Activated T-cell treated with anti-CD3 and anti-CD28 coated beads, Interleukin-2, amount 50 U/mL, for 72 hours (primary cell): ENCODE results near the gene C17orf78. TPM values are rescaled to one million over a fixed set of nuclear protein-coding genes. Genes with fewer than 3 reads are reported as not detected.
A peak's percentile ranks its signal among the peaks of the same experiment; 100 is the strongest.
"Not testable (repeated sequence)": the region's sequence is repeated elsewhere in the genome, so short reads cannot be mapped to it uniquely, and the experiment has no call there.

Experiments
- ATAC-seq, 2 donors: fragments of 150-1000 bp; cut with Tn5 transposase; replicated peaks in 1 of 2; 2 replicates each; pipeline ENCODE4 v1.10.0; 2021; ENCODE audit warnings: moderate library complexity in 2 of 2, mild to moderate bottlenecking in 1 of 2
- DNase-seq, 2 donors: peaks; one replicate each; pipeline ENCODE4 v3.0.0; 2021 to 2022; ENCODE audit warnings: mixed read lengths in 1 of 2
- H3K27ac Mint-ChIP-seq: one replicate; pipeline ENCODE4 v1.8.0; 2022; ENCODE audit warnings: mild to moderate bottlenecking, moderate library complexity, mixed read lengths
- H3K27me3 Mint-ChIP-seq: one replicate; pipeline ENCODE4 v1.8.0; 2022; ENCODE audit warnings: low read depth, mixed read lengths
- H3K36me3 Mint-ChIP-seq, 2 donors: one replicate each; pipeline ENCODE4 v1.8.0; 2022; ENCODE audit warnings: mixed read lengths in 2 of 2, mild to moderate bottlenecking in 1 of 2; ENCODE audit not compliant: insufficient read depth in 2 of 2
- H3K4me1 Mint-ChIP-seq: one replicate; pipeline ENCODE4 v1.8.0; 2022; ENCODE audit warnings: low read depth, mixed read lengths
- H3K4me3 Mint-ChIP-seq, 2 donors: one replicate each; pipeline ENCODE4 v1.8.0; 2022; ENCODE audit warnings: mild to moderate bottlenecking in 2 of 2, mixed read lengths in 2 of 2, moderate library complexity in 2 of 2
- H3K9me3 Mint-ChIP-seq, 2 donors: one replicate each; pipeline ENCODE4 v1.8.0; 2022; ENCODE audit warnings: mixed read lengths in 2 of 2
- total RNA-seq, 2 donors: library from RNA; stranded (reverse); gene quantifications; one replicate each; pipeline ENCODE4 v1.2.3, GENCODE V29; 2022

C17orf78 gene
- total RNA-seq, 2 donors from 2014 or later = not detected

DNA sequence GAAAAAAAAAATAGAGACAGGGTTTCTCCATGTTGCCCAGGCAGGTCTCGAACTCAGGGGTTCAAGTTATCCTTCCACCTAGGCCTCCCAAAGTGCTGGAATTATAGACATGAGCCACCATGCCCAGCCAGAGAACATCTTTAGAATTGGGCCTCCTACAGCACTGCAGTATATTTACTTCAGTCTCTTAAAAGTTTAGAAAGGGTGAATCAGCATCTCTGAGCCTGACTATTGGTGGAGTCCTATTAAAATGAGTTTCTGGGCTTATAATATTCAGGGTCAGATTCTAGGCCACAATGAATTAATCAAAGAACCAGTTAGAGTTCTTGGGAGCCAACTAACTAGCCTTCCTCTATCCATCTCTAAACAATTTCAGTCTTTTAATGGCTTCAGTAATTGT lies 53.7 kb downstream of the C17orf78 start:
- no peaks in the 10 kb centered on the region for H3K27me3 Mint-ChIP-seq
- peaks cover 24% of the 10 kb centered on the region for H3K4me1 Mint-ChIP-seq
- no peaks in the 10 kb centered on the region for H3K9me3 Mint-ChIP-seq
- ATAC-seq (no peak), DNase-seq (no peak)
- peak overlapping the region; percentile 99 for H3K27ac Mint-ChIP-seq
- peak overlapping the region; percentile 35 to 91 for H3K4me3 Mint-ChIP-seq
- H3K36me3 Mint-ChIP-seq = peaks cover 2 to 21% of the 10 kb centered on the region in 2 donors

DNA sequence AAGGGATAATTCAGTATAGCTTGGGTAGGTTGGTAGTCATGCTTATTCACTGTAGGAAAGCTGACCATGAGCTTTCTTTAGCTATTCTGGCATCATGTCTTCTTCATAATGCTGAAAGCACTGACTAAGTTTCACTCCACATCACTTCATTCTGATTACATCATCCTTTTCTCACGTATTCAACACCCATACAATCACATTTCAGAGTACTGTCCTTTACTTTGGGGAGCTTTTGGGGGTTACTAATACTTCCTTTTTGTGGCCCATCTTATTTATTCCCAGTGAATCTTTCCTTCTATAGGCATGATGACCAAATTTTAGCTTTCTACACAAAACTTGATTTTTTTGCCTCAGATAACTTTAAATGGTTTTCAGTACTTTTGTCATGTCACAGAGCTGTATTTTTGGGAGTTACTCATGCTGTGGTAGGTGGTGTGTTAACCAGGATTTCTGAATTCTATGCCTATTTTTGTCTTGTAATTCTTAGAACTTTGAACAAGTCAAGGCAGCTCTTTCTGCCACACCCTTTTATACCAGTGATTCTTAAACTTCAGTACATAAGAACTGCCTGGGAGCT lies 54.4 kb downstream of the C17orf78 start:
- ATAC-seq (peak; percentile 92), DNase-seq (peak in 1 of 2 donors; percentile 9)
- Mint-ChIP-seq H3K27me3 (no peaks in the 10 kb centered on the region), H3K36me3 (peaks cover 2 to 16% of the 10 kb centered on the region in 2 donors), H3K9me3 (no peaks in the 10 kb centered on the region), H3K4me3 (peak overlapping the region; percentile 45 to 91), H3K27ac (peak overlapping the region; percentile 99), H3K4me1 (peaks cover 24% of the 10 kb centered on the region)

DNA sequence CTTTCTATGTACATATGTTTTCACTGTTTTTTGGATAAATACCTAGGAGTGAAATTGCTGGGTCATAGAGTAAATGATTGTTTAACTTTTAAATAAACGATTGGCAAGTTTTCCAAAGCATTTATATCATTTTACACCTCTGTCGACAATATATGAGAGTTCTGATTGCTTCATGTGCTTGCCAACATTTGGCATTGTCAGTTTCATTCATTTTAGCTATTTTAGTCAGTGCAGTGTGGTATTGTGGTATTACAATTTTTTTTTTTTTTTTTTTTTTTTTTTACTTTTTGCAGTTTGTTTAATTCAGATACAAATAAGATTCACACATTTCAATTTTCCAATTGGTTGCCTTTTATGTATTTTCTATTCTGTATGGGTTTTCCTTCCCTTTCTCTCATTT lies 56.9 kb downstream of the C17orf78 start:
- Mint-ChIP-seq H3K36me3 (peaks cover 3 to 16% of the 10 kb centered on the region in 2 donors), H3K27me3 (no peaks in the 10 kb centered on the region), H3K9me3 (no peaks in the 10 kb centered on the region), H3K27ac (no peak overlapping the region), H3K4me3 (no peak overlapping the region), H3K4me1 (peaks cover 24% of the 10 kb centered on the region)
- DNase-seq (no peak), ATAC-seq (no peak)

DNA sequence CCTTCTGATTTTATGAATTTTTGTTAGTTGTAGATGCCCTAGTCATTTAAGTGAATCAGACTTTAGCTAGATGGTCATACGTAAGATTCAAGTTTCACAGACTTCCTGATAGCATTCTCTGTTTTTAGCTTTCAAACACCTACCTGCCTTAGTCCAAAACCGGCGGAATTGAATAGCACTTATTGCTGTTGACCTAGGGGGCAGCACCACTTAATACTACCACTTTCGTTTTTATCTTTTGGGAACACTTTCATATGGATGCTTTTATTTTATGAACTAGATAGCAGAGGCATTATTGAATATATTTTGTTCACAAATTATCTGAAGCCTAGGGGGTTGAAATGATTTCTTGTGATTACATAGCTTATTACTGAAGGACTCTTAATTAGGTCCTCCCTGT lies 62.4 kb downstream of the C17orf78 start:
- Mint-ChIP-seq H3K27me3 (no peaks in the 10 kb centered on the region), H3K4me3 (no peak overlapping the region), H3K36me3 (peaks cover 11 to 24% of the 10 kb centered on the region in 2 donors), H3K27ac (no peak overlapping the region), H3K9me3 (no peaks in the 10 kb centered on the region), H3K4me1 (no peaks in the 10 kb centered on the region)
- no peak for ATAC-seq
- DNase-seq = no peak

DNA sequence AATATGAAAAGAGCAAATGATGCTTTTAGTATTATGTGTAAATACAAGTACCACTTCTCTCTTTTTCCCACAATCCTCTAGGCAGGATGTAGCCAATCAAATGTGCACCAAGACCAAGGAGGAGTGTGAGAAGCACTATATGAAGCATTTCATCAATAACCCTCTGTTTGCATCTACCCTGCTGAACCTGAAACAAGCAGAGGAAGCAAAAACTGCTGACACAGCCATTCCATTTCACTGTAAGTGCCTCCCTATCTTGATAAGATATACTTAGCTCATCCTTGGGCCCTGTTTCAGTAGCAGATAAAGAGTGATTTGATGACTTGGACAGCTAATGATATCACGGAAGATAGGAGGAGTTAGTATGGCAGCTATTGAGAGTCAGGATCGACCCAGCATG lies 64.6 kb downstream of the C17orf78 start:
- Mint-ChIP-seq H3K36me3 (peaks cover 10 to 25% of the 10 kb centered on the region in 2 donors), H3K4me1 (no peaks in the 10 kb centered on the region), H3K4me3 (no peak overlapping the region), H3K9me3 (no peaks in the 10 kb centered on the region), H3K27ac (no peak overlapping the region), H3K27me3 (no peaks in the 10 kb centered on the region)
- peak in 1 of 2 donors; percentile 25 for ATAC-seq
- no peak for DNase-seq

DNA sequence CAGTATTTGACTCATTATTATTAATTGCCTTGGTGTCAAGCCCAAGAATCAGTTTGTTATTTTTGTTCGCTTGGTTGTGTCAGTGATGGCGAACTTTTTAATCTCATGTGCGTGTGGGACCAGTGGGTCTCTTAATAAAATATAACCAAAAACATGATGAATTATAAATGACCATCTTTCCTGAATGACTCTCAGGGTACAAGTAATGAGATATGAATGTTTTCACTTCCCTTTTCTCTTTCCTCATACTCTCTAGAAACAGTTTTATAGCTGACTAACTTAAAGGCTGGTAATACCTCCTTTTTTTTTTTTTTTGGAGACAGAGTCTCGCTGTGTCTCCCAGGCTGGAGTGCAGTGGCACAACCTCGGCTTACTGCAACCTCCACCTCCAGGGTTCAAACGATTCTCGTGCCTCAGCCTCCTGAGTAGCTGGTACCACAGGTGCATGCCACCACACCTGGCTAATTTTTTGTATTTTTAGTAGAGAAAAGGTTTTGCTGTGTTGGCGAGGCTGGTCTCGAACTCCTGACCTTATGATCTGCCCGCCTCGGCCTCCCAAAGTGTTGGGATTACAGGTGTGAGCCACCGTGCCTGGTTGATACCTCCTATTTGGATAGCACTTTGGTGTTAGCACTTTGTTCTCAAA lies 65.7 kb downstream of the C17orf78 start:
- not testable (repeated sequence) for H3K4me3 Mint-ChIP-seq, H3K27ac Mint-ChIP-seq, H3K9me3 Mint-ChIP-seq, H3K27me3 Mint-ChIP-seq, ATAC-seq, DNase-seq, H3K4me1 Mint-ChIP-seq
- H3K36me3 Mint-ChIP-seq = peaks cover 8 to 23% of the 10 kb centered on the region in 2 donors

Other genes starting within 250 kb of the C17orf78 start
- 10 to 100 TPM; 53.2 to 53.3 TPM for gene ACACA, start 30.9 kb downstream of the C17orf78 start, total RNA-seq
- 10 to 100 TPM; 39.4 to 42.3 TPM for gene TADA2A, start 30.9 kb downstream of the C17orf78 start, total RNA-seq
- 10 to 100 TPM; 11.2 to 13.8 TPM for gene DUSP14, start 113.9 kb downstream of the C17orf78 start, total RNA-seq
- gene SYNRG, start 233.4 kb downstream of the C17orf78 start, total RNA-seq = 10 to 100 TPM; 63.2 to 69.5 TPM